Kidney epithelial cell (primary cell): Measurements from ENCODE around the gene DNAJC10. TPM values are rescaled to one million over a fixed set of nuclear protein-coding genes. Genes with fewer than 3 reads are reported as not detected.
A peak's percentile ranks its signal among the peaks of the same experiment; 100 is the strongest.

Experiments used
- DNase-seq: peaks from one replicate; pipeline ENCODE4 v3.0.0-alpha.2; 2010; ENCODE audit warnings: low read depth
- H3K27me3 ChIP-seq: 2 replicates; pipeline ENCODE4 v1.6.0; 2011; ENCODE audit warnings: low read length; ENCODE audit not compliant: control insufficient read depth, insufficient read depth
- H3K36me3 ChIP-seq: 2 replicates; pipeline ENCODE4 v1.5.1; 2011; ENCODE audit warnings: low read length; ENCODE audit not compliant: control insufficient read depth, insufficient read depth
- H3K4me3 ChIP-seq: 2 replicates; pipeline ENCODE4 v1.5.1; 2011; ENCODE audit warnings: low read depth, mild to moderate bottlenecking, control low read depth, low read length
- total RNA-seq: library from RNA; depleted of rRNA; stranded (reverse); fragments of >200 nt; gene quantifications from 2 replicates; pipeline ENCODE4 v1.2.3, GENCODE V29; 2015
- TF ChIP-seq, protein P1 (sequence below): IDR thresholded peaks from 2 replicates; pipeline ENCODE4 v1.5.1; 2011; ENCODE audit warnings: mild to moderate bottlenecking, moderate library complexity, low read length, control low read depth, inconsistent platforms; ENCODE audit not compliant: insufficient read depth, poor library complexity, severe bottlenecking

The DNAJC10 gene, protein sequence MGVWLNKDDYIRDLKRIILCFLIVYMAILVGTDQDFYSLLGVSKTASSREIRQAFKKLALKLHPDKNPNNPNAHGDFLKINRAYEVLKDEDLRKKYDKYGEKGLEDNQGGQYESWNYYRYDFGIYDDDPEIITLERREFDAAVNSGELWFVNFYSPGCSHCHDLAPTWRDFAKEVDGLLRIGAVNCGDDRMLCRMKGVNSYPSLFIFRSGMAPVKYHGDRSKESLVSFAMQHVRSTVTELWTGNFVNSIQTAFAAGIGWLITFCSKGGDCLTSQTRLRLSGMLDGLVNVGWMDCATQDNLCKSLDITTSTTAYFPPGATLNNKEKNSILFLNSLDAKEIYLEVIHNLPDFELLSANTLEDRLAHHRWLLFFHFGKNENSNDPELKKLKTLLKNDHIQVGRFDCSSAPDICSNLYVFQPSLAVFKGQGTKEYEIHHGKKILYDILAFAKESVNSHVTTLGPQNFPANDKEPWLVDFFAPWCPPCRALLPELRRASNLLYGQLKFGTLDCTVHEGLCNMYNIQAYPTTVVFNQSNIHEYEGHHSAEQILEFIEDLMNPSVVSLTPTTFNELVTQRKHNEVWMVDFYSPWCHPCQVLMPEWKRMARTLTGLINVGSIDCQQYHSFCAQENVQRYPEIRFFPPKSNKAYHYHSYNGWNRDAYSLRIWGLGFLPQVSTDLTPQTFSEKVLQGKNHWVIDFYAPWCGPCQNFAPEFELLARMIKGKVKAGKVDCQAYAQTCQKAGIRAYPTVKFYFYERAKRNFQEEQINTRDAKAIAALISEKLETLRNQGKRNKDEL
- total RNA-seq: 157 and 171 TPM in 2 replicates

DNA sequence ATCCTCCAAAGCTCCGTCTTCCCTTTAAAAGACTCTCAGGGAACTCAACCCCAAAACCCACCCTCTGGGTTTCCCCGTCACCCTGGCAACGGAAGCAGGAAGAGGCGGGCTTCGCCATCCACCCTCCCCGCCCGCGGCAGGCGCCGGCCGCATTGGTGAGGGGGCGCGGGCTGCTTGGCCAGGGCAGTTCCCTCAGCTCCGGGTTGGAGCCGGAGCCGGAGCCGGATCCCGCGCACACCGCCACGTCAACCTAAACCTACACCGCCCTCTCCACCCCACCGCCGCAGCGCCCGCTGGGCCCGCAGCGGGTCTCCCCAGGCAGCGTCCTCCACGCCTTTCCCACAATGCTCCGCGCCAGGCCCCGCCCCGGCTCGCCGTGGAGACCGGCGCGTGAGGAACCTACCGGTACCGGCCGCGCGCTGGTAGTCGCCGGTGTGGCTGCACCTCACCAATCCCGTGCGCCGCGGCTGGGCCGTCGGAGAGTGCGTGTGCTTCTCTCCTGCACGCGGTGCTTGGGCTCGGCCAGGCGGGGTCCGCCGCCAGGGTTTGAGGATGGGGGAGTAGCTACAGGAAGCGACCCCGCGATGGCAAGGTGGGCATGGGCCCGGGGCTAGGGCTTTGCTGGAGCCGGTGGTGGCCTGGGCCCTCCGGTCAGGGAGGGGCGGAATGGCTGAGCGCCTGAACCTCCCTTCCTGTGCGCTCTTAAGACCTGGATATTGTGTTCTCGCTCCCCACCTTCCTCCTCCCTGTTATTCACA, at the start of gene DNAJC10:
DNAJC10 (plus strand) TSS at position 366 of the 758 bp plus-strand sequence. CDS start 1,830 bp downstream, outside the sequence.
- TF ChIP-seq, protein P1, sequence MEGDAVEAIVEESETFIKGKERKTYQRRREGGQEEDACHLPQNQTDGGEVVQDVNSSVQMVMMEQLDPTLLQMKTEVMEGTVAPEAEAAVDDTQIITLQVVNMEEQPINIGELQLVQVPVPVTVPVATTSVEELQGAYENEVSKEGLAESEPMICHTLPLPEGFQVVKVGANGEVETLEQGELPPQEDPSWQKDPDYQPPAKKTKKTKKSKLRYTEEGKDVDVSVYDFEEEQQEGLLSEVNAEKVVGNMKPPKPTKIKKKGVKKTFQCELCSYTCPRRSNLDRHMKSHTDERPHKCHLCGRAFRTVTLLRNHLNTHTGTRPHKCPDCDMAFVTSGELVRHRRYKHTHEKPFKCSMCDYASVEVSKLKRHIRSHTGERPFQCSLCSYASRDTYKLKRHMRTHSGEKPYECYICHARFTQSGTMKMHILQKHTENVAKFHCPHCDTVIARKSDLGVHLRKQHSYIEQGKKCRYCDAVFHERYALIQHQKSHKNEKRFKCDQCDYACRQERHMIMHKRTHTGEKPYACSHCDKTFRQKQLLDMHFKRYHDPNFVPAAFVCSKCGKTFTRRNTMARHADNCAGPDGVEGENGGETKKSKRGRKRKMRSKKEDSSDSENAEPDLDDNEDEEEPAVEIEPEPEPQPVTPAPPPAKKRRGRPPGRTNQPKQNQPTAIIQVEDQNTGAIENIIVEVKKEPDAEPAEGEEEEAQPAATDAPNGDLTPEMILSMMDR: no peak

DNA sequence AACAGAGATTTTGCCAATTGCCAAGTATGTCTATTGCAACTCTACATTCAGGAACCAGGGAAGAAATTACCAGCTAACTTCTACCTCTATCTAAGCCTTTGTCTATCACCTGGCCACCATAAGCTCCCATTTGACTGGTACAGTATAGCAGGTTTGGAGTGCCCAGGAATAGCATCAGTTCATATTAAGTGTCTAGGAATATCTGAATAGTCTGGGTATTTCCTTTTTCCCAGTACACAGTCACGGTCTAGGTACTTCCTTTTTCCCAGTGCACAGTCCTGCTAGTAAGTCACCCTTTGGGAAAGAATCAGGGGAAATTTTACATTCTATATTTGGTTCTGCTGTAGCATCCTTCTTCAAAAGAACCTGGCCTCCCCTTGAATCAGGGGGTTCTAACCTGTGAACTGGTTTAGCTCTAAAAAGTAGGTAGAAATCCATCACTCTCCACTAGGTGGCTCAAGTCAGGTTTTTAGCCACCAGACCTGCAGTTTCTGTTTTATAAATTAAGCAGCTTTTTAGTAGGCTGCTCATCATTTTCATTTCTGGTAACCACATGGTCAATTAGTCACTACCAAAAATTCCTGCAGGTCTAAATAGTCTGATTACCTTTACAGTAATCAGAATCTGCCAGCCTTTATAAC, 49.3 kb upstream of the DNAJC10 start:
- TF ChIP-seq, protein P1: peak; percentile 54
- Histone ChIP-seq H3K27me3 (no peaks in the 10 kb centered on the region), H3K4me3 (no peak overlapping the region), H3K36me3 (no peaks in the 10 kb centered on the region)
- DNase-seq: no peak

More for the DNA sequence above, at the start of gene DNAJC10:
- Histone ChIP-seq H3K36me3 (no peaks in the 10 kb centered on the region), H3K27me3 (no peaks in the 10 kb centered on the region), H3K4me3 (peak within 1 kb of the TSS; percentile 91)
- peak; percentile 70 for DNase-seq

DNA sequence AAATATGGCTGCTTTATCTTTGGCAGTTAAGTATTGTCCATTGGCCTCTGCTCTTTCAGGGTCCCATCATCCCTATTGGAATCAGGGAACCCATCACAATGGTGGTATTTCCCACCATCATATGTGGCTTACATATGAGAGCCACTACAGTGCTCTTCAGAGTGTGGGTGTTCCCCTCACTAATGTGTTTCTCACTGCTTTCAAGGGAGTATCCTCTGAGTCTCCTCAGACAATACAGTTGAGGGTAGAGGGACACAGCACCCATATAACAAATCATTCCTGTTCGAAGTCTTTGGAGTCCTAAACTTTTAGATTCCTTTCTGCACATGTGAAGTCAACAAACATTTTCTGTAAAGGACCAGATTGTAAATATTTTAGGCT, 48.8 kb upstream of the DNAJC10 start:
- TF ChIP-seq, protein P1: no peak
- Histone ChIP-seq H3K4me3 (no peak overlapping the region), H3K27me3 (no peaks in the 10 kb centered on the region), H3K36me3 (no peaks in the 10 kb centered on the region)
- no peak for DNase-seq

DNA sequence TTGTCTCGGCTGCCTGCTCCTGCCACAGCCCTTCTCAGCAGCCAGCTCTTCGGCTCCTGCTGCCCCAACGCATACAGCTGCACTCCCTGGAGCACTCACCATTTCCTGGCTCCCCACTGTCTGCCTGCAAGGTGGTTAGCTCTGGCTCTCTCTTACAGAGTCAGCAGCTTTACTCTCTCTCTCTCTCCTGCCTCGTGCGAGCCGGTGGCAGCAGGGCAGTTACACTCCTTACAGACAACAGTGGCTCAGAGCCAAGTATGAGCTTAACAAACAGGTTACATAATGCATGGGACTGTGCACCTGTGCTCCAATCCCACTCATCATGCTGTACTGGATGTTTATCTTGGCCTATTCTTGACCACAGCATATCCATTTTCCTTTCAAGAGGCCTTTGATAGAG, 47.4 kb upstream of the DNAJC10 start:
- H3K36me3 ChIP-seq: no peaks in the 10 kb centered on the region
- peak; percentile 35 for DNase-seq
- no peak overlapping the region for H3K4me3 ChIP-seq
- TF ChIP-seq, protein P1: no peak
- no peaks in the 10 kb centered on the region for H3K27me3 ChIP-seq

DNA sequence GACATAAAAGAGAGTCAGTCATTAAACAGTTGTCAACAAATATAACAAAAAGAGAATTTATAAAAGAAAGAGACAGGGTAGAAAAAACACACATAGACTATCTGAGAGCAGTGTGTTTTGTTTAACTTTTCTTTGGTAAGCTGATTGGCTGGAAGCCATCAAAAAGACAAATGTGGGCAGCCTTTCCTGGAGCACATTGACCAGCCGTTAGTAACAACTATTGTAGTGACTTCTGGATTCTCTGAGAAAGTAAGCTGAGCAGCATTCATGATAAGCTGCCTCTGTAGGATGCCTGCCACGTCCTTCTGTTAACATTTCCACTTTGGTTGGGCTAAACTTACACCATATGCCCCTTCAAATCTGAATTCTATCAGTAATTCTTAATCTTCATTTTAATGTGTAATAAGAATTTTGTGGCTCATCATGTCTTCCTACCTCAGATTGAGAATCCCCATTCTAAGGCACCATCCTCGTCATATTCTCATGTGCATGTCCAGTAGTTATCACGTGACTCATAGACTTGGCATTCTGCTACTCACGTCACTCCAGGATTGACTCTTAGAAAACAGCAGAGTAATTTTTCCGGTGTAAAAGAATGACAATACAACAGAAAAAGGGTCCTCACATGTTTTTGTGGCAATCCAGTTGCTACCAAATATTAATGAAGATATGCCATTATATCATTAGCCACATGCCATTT, 43.4 kb upstream of the DNAJC10 start:
- H3K36me3 ChIP-seq: no peaks in the 10 kb centered on the region
- DNase-seq: peak; percentile 54
- no peaks in the 10 kb centered on the region for H3K27me3 ChIP-seq
- TF ChIP-seq, protein P1: no peak
- H3K4me3 ChIP-seq: no peak overlapping the region
